Body of pancreas (tissue), 4 donors: ENCODE measurements around the gene TNFRSF18. TPM values are rescaled to one million over a fixed set of nuclear protein-coding genes. Genes with fewer than 3 reads are reported as not detected.

ENCODE experiments used
- ATAC-seq: fragments of 150-250 bp; one replicate; pipeline ENCODE4 v1.9.1; 2016
- DNase-seq, 4 donors: peaks; one replicate each; pipeline ENCODE4 v3.0.0-alpha.2; 2019
- H3K27ac ChIP-seq, 4 donors: fragments of 200-600 bp; sonication (generic); 1 replicate in 3 of 4; 2 replicates in 1 of 4; pipeline versions ENCODE4 v1.5.1 to v1.6.1; 2016 to 2019; ENCODE audit warnings: mild to moderate bottlenecking in 1 of 4, mixed read lengths in 1 of 4, moderate library complexity in 1 of 4
- H3K27me3 ChIP-seq, 2 donors: fragments of 200-600 bp; sonication (generic); one replicate each; pipeline ENCODE4 v1.6.0; 2016; ENCODE audit warnings: mild to moderate bottlenecking in 1 of 2
- H3K36me3 ChIP-seq, 2 donors: fragments of 200-600 bp; sonication (generic); replicated peaks in 1 of 2; 2 replicates each; pipeline ENCODE4 v1.5.1; 2016; ENCODE audit warnings: low read depth in 2 of 2; ENCODE audit not compliant: insufficient read depth in 1 of 2
- H3K4me1 ChIP-seq: fragments of 200-600 bp; sonication (generic); one replicate; pipeline ENCODE4 v1.6.0; 2016
- H3K4me3 ChIP-seq, 2 donors: fragments of 200-600 bp; sonication (generic); 1 replicate in 1 of 2; 2 replicates in 1 of 2; pipeline ENCODE4 v1.5.1; 2016 to 2019
- H3K9me3 ChIP-seq, 3 donors: fragments of 200-600 bp; sonication (generic); 1 replicate in 2 of 3; 2 replicates in 1 of 3; pipeline ENCODE4 v1.5.1; 2016
- POLR2A ChIP-seq, 3 donors: fragments of 450-650 bp; IDR thresholded peaks; one replicate each; pipeline ENCODE4 v1.6.1; 2016; ENCODE audit warnings: antibody characterized with exemption in 3 of 3, mild to moderate bottlenecking in 2 of 3
- WGBS, 2 donors: methylation state at CpG; one replicate each; pipeline ENCODE4 v1.1.5; 2017; 5-methylcytosine and 5-hydroxymethylcytosine counted together
- intact Hi-C: fragments of 100-400 bp; cut with DNase I; formaldehyde crosslinking; loops from one replicate; pipeline ENCODE4 v1.15.1; 2023
- total RNA-seq, 2 donors: library from RNA; depleted of rRNA; stranded (reverse); fragments of >200 nt; gene quantifications; one replicate each; pipeline ENCODE4 v1.1.0, GENCODE V29; 2016
- TF ChIP-seq, protein P1 (sequence below), 7 experiments: fragments of 450-650 bp in 4 of 7; fragments of 200-600 bp in 3 of 7; sonication (generic) in 3 of 7; IDR thresholded peaks; one replicate each; pipeline ENCODE4 v1.5.1; 2016 to 2019; ENCODE audit warnings: antibody characterized with exemption in 7 of 7

TNFRSF18 gene
- total RNA-seq, 2 donors from 2014 or later = not detected

GRCh38 chr1:1217621-1218523 is 11.5 kb upstream of the TNFRSF18 start:
- no peaks in the 10 kb centered on the region for H3K4me1 ChIP-seq
- TF ChIP-seq, protein P1, sequence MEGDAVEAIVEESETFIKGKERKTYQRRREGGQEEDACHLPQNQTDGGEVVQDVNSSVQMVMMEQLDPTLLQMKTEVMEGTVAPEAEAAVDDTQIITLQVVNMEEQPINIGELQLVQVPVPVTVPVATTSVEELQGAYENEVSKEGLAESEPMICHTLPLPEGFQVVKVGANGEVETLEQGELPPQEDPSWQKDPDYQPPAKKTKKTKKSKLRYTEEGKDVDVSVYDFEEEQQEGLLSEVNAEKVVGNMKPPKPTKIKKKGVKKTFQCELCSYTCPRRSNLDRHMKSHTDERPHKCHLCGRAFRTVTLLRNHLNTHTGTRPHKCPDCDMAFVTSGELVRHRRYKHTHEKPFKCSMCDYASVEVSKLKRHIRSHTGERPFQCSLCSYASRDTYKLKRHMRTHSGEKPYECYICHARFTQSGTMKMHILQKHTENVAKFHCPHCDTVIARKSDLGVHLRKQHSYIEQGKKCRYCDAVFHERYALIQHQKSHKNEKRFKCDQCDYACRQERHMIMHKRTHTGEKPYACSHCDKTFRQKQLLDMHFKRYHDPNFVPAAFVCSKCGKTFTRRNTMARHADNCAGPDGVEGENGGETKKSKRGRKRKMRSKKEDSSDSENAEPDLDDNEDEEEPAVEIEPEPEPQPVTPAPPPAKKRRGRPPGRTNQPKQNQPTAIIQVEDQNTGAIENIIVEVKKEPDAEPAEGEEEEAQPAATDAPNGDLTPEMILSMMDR (IDR thresholded peaks at IDR 0.05) = no peak
- no peak for TF ChIP-seq POLR2A (IDR thresholded peaks at IDR 0.05)
- no peak overlapping the region for H3K27ac ChIP-seq
- H3K36me3 ChIP-seq = peaks cover 8 to 19% of the 10 kb centered on the region in 2 donors
- ATAC-seq (no peak), DNase-seq (no peak)
- 91 to 93% methylated on average over 29 to 47 of the region's 52 CpGs for WGBS, 2 donors
- H3K9me3 ChIP-seq = no peaks in the 10 kb centered on the region
- H3K4me3 ChIP-seq = no peak overlapping the region
- no peaks in the 10 kb centered on the region for H3K27me3 ChIP-seq
- intact Hi-C loops = no loop called here

DNA sequence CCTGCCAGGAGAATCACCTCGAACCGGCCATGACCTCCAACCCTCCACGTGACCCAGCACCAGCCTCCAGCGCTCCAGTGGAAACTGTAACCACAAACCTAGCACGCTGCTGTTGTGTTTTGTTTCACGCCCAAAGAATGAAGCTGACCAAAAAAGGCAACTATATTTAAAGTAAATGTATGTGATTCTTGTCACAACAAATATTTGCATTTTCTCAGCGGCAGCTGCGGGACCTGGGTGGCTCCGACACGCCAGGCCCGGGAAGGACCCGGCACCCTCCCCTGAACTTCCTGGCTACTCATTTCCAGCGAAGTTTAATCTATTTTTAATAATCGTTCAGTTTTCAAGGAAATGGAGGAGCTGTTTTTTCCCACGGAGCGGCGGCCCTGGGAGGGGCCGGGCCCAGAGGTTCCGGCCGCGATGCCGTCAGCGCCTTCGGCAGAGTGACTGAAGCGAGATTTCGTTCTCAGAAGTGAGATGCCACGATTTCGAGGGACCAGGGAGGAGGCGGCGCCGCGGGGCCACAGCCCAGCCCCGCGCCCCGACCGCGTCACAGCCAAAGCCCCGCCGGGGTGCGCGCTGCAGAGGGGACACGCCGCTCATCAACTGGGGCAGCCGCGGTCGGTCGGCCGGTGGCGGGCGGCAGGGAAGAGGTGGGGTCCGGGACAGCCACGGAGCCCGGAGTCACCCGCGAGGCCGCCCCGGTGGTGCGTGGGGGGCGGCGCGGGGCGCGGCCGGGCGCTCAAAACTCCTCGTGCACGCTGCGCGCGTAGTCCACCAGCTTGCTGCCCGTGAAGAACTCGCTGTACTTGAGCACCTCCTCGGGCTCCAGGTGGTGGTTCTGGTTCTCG is 10.6 kb upstream of the TNFRSF18 start:
- no peak for ATAC-seq
- WGBS, 2 donors = 90 to 92% methylated on average over 58 to 60 of the region's 74 CpGs

GRCh38 chr1:1215881-1216605 is 9.7 kb upstream of the TNFRSF18 start:
- intact Hi-C loops = no loop called here
- 79 to 97% methylated on average over 3 to 21 of the region's 21 CpGs for WGBS, 2 donors
- Histone ChIP-seq H3K27me3 (no peaks in the 10 kb centered on the region), H3K27ac (no peak overlapping the region), H3K4me3 (no peak overlapping the region), H3K36me3 (peaks cover 0 to 7% of the 10 kb centered on the region in 2 donors), H3K9me3 (no peaks in the 10 kb centered on the region), H3K4me1 (no peaks in the 10 kb centered on the region)
- TF ChIP-seq, protein P1 (IDR thresholded peaks at IDR 0.05) = no peak
- TF ChIP-seq POLR2A (IDR thresholded peaks at IDR 0.05) = no peak
- DNase-seq = no peak
- no peak for ATAC-seq

More for the DNA sequence above, 10.6 kb upstream of the TNFRSF18 start:
- TF ChIP-seq POLR2A (IDR thresholded peaks at IDR 0.05) = no peak
- TF ChIP-seq, protein P1 (IDR thresholded peaks at IDR 0.05) = no peak
- H3K9me3 ChIP-seq = no peaks in the 10 kb centered on the region
- H3K27me3 ChIP-seq = no peaks in the 10 kb centered on the region
- H3K4me3 ChIP-seq = no peak overlapping the region
- no peaks in the 10 kb centered on the region for H3K4me1 ChIP-seq
- intact Hi-C loops = no loop called here
- H3K36me3 ChIP-seq = peaks cover 0 to 12% of the 10 kb centered on the region in 2 donors
- DNase-seq = no peak
- H3K27ac ChIP-seq = no peak overlapping the region

DNA sequence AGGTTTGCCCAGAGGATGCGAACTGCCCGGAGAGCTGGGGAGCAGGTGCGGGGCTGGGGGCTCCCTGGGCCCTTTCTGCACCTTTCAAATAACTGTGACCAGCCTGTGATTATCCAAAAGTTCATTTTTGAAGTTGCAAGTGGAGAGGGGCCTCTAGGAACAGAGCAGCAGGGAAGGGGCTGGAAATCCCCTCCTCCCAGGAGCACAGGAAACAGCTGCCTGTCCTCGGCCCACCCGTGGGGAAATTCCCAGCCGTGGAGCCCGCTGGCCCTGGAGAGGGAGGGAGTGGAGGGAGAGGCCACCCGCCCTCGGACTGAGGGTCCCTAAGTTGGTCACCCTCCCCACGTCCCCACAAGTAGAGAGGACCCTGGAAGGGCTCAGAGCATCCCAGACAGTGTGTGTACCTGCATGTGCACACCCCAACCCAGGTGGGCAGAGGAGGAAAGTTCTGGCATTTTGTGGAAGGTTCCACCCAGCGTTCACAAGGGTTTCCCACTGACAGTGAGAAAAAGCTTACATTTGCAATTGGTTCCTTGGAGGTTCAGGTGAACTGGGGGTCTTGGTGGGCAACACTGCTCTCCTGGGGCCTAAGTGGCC is 8.8 kb upstream of the TNFRSF18 start:
- 52 to 54% methylated on average over 4 to 10 of the region's 11 CpGs for WGBS, 2 donors

More for the DNA sequence above, 8.8 kb upstream of the TNFRSF18 start:
- intact Hi-C loops = no loop called here
- H3K4me3 ChIP-seq = no peak overlapping the region
- no peak for ATAC-seq
- no peaks in the 10 kb centered on the region for H3K27me3 ChIP-seq
- H3K9me3 ChIP-seq = no peaks in the 10 kb centered on the region
- H3K36me3 ChIP-seq = peaks cover 0 to 2% of the 10 kb centered on the region in 2 donors
- TF ChIP-seq POLR2A (IDR thresholded peaks at IDR 0.05) = no peak
- TF ChIP-seq, protein P1 (IDR thresholded peaks at IDR 0.05) = no peak
- no peak for DNase-seq
- no peaks in the 10 kb centered on the region for H3K4me1 ChIP-seq
- H3K27ac ChIP-seq = no peak overlapping the region
